Prostate gland (tissue), 2 donors: Measurements from ENCODE around the gene FAM114A2. TPM values are rescaled to one million over a fixed set of nuclear protein-coding genes. Genes with fewer than 3 reads are reported as not detected.

Experiments used
- DNase-seq: peaks from one replicate; pipeline ENCODE4 v3.0.0-alpha.2; 2019; ENCODE audit warnings: low spot score
- H3K27ac ChIP-seq, 2 donors: fragments of 200-600 bp; sonication (generic); 2 replicates each; pipeline ENCODE4 v1.5.1; 2017 to 2019
- H3K27me3 ChIP-seq: fragments of 200-600 bp; sonication (generic); replicated peaks from 2 replicates; pipeline ENCODE4 v1.5.1; 2019; ENCODE audit not compliant: insufficient read depth
- H3K36me3 ChIP-seq, 2 donors: fragments of 200-600 bp; sonication (generic); 1 replicate in 1 of 2; 2 replicates in 1 of 2; pipeline versions ENCODE4 v1.5.1 to v1.8.1; 2017 to 2019
- H3K4me1 ChIP-seq: fragments of 200-600 bp; sonication (generic); replicated peaks from 2 replicates; pipeline ENCODE4 v1.5.1; 2019
- H3K4me3 ChIP-seq, 2 donors: fragments of 200-600 bp; sonication (generic); 2 replicates each; pipeline ENCODE4 v1.5.1; 2017 to 2019
- H3K9me3 ChIP-seq: fragments of 200-600 bp; sonication (generic); 2 replicates; pipeline ENCODE4 v1.5.1; 2017
- CTCF ChIP-seq, 4 experiments: fragments of 200-600 bp in 2 of 4; fragments of 450-650 bp in 2 of 4; sonication (generic) in 2 of 4; IDR thresholded peaks; 1 replicate in 3 of 4; 2 replicates in 1 of 4; pipeline ENCODE4 v1.5.1; 2016 to 2019; ENCODE audit warnings: antibody characterized with exemption in 4 of 4, mild to moderate bottlenecking in 2 of 4, moderate library complexity in 2 of 4
- POLR2A ChIP-seq: fragments of 450-650 bp; IDR thresholded peaks from one replicate; pipeline ENCODE4 v1.6.1; 2016; ENCODE audit warnings: antibody characterized with exemption, mild to moderate bottlenecking
- POLR2AphosphoS5 ChIP-seq: sonication (generic); formaldehyde crosslinking; IDR thresholded peaks from one replicate; pipeline ENCODE4 v1.6.1; 2017; ENCODE audit warnings: antibody characterized with exemption
- WGBS: methylation state at CpG from one replicate; pipeline ENCODE4 v1.1.5; 2018; 5-methylcytosine and 5-hydroxymethylcytosine counted together
- intact Hi-C: fragments of 100-400 bp; cut with DNase I; formaldehyde crosslinking; loops from one replicate; pipeline ENCODE4 v1.14.2; 2022
- total RNA-seq, 2 donors: library from RNA; depleted of rRNA; stranded (reverse); fragments of >200 nt; gene quantifications; one replicate each; pipeline ENCODE4 v1.1.0, GENCODE V29; 2016

Gene FAM114A2
- total RNA-seq, 2 donors from 2014 or later, result 13.8 to 24.2 TPM

GRCh38 chr5:153985498-153985897, 53.2 kb downstream of the FAM114A2 start:
- H3K4me1 ChIP-seq, result no peaks in the 10 kb centered on the region
- WGBS, result 65% methylated on average over 3 of the region's 3 CpGs
- H3K27ac ChIP-seq, result no peak overlapping the region
- no peak for DNase-seq
- no peak overlapping the region for H3K4me3 ChIP-seq
- no peaks in the 10 kb centered on the region for H3K27me3 ChIP-seq
- TF ChIP-seq CTCF (IDR thresholded peaks at IDR 0.05) (no peak), POLR2A (no peak), POLR2AphosphoS5 (no peak)
- intact Hi-C loops, result no loop called here
- H3K36me3 ChIP-seq, result no peaks in the 10 kb centered on the region
- H3K9me3 ChIP-seq, result no peaks in the 10 kb centered on the region

DNA sequence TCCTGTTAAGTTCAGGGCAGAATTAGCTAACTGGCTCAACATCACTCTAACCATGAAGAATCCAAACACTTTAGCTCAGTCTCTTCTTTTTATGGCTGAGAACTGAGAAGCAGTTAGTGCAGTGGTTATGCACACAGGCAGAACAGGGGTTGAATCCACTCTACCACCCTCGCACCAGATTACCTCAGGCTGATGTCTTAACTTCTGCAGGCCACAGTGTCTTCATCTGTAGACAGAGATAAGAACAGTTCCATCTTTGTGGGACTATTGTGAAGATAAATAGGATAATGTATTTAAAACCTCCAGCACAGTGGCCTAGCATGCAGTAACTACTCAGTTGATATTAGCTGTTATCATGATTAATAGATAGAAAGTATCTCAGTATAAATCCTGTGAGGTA, 54.8 kb downstream of the FAM114A2 start:
- no peak overlapping the region for H3K4me3 ChIP-seq
- no peaks in the 10 kb centered on the region for H3K27me3 ChIP-seq
- no peak for TF ChIP-seq POLR2AphosphoS5
- no peak for TF ChIP-seq CTCF (IDR thresholded peaks at IDR 0.05)
- TF ChIP-seq POLR2A, result no peak
- H3K9me3 ChIP-seq, result no peaks in the 10 kb centered on the region
- 100% methylated on average over 1 of the region's 1 CpG for WGBS
- DNase-seq, result no peak
- intact Hi-C loops, result no loop called here
- H3K36me3 ChIP-seq, result no peaks in the 10 kb centered on the region
- no peak overlapping the region for H3K27ac ChIP-seq
- H3K4me1 ChIP-seq, result no peaks in the 10 kb centered on the region

DNA sequence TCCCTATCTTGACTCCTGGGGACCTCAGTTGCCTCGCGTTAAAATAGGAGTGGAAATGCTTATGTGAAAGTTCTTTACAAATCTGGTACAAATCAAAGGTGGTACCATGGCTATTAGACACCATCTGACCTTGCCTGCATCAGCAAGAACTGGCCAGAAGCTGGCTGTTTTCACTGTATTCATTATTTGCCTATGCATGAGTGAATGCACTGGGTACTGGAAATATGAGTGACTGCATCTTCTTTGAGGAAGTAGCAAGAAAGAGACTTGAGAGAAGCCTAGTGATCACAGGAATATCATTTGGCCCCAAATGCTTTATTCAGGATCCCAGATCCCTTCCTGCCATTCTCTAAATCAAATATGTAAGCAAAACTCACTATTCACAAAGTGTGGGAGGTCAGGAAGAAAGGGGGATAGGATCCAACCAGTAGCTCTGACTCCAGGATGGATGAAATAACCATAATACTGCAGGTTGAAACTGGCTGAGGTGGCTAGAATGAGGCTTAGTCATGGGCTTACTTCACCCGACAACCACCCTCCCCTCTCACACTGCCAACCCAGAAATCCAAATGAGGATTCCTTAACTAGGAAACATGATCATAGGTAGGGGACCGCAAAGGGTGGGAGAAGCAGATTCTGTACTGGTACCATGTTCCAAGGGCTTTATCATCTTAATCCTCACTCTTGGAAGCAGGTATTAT, 56.7 kb downstream of the FAM114A2 start:
- no peaks in the 10 kb centered on the region for H3K9me3 ChIP-seq
- no peak overlapping the region for H3K4me3 ChIP-seq
- intact Hi-C loops, result no loop called here
- TF ChIP-seq POLR2AphosphoS5, result no peak
- no peak for TF ChIP-seq POLR2A
- TF ChIP-seq CTCF (IDR thresholded peaks at IDR 0.05), result no peak
- no peaks in the 10 kb centered on the region for H3K36me3 ChIP-seq
- no peaks in the 10 kb centered on the region for H3K27me3 ChIP-seq
- no peak for DNase-seq
- H3K27ac ChIP-seq, result no peak overlapping the region
- H3K4me1 ChIP-seq, result no peaks in the 10 kb centered on the region
- 76% methylated on average over 4 of the region's 4 CpGs for WGBS

DNA sequence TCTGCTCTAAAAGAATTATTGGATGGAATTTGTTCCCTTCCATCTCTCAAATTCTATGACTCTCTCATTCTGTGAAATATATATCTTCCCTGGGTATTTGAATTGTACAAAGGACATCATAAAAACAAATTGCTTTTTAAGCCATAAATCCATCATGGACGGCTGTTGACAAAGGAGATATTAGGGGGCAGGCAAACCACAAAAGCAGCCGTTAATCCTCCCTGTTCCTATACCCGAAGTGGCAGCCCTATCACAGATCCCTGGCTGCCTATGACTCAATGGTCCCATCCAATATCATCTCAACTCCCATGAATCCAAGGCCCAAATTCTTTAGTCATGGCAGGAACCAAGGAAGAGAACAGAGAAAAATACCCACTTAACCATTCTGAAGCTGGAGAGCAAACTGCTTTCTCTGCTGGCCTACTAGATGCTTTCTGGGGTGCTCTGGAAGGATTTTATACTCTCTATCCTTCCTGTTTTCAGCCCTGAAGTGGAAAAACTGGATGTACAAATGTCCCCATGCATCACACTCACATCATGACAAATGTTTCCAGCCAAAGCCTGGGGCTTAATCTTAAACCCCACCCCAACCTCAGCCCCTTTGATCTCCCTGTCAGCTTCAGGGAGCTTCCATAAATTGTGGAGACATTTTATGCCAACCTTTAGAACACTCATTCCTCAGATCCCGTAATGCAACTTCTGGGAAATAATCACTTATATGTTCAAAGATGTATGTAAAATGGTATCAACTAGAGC, 59.5 kb downstream of the FAM114A2 start:
- 28% methylated on average over 4 of the region's 4 CpGs for WGBS
- Histone ChIP-seq H3K27ac (no peak overlapping the region), H3K4me3 (no peak overlapping the region), H3K9me3 (no peaks in the 10 kb centered on the region), H3K36me3 (no peaks in the 10 kb centered on the region), H3K4me1 (no peaks in the 10 kb centered on the region), H3K27me3 (no peaks in the 10 kb centered on the region)
- no peak for DNase-seq
- intact Hi-C loops, result loop anchor here (10.0 kb wide), 2 partner anchors 206 to 656 kb away; no protein-coding TSS in a partner anchor
- TF ChIP-seq POLR2A, result no peak

- TF ChIP-seq POLR2AphosphoS5 (no peak), CTCF (IDR thresholded peaks at IDR 0.05) (no peak), POLR2A (no peak)
- H3K4me3 ChIP-seq, result no peak overlapping the region
- no peaks in the 10 kb centered on the region for H3K9me3 ChIP-seq
- no peak overlapping the region for H3K27ac ChIP-seq
- intact Hi-C loops, result loop anchor here (10.0 kb wide), 2 partner anchors 210 to 660 kb away; no protein-coding TSS in a partner anchor
- no peaks in the 10 kb centered on the region for H3K36me3 ChIP-seq
- no peaks in the 10 kb centered on the region for H3K4me1 ChIP-seq
- H3K27me3 ChIP-seq, result no peaks in the 10 kb centered on the region
- no peak for DNase-seq
Measured at GRCh38 chr5:153974813-153975163, 63.9 kb downstream of the FAM114A2 start.
